GM21423 (cell line): ENCODE data around the gene LSM2.

Experiments
- ATAC-seq: cut with Tn5 transposase; IDR thresholded peaks from one replicate; pipeline ENCODE4 v1.9.1; 2021; ENCODE audit warnings: mild to moderate bottlenecking, moderate library complexity; ENCODE audit not compliant: unreplicated experiment

The LSM2 gene

GRCh38 chr6:31777667-31778050 lies 29.1 kb downstream of the LSM2 start:
- ATAC-seq: no peak

- ATAC-seq: peak; percentile 54
Measured at GRCh38 chr6:31776989-31777666, 29.6 kb downstream of the LSM2 start, which contains the start of gene VWA7. VWA7 (minus strand) TSS chr6:31777328; CDS start chr6:31776779, 549 bp downstream.

- no peak for ATAC-seq
Measured at GRCh38 chr6:31776485-31776988, 30.2 kb downstream of the LSM2 start.

GRCh38 chr6:31775633-31776484 lies 30.9 kb downstream of the LSM2 start:
- ATAC-seq: no peak

- ATAC-seq: no peak
Measured at GRCh38 chr6:31775184-31775583, 31.6 kb downstream of the LSM2 start.

GRCh38 chr6:31771992-31772358 lies 34.8 kb downstream of the LSM2 start:
- ATAC-seq: no peak

GRCh38 chr6:31770860-31771259 lies 35.9 kb downstream of the LSM2 start:
- ATAC-seq: no peak

GRCh38 chr6:31769684-31770371 lies 36.9 kb downstream of the LSM2 start:
- ATAC-seq: no peak

GRCh38 chr6:31768363-31769257 lies 38.2 kb downstream of the LSM2 start:
- ATAC-seq: no peak

- no peak for ATAC-seq
Measured at GRCh38 chr6:31767096-31767645, 39.6 kb downstream of the LSM2 start.

- ATAC-seq: no peak
Measured at GRCh38 chr6:31765910-31766794, 40.6 kb downstream of the LSM2 start.

GRCh38 chr6:31765559-31765909 lies 41.2 kb downstream of the LSM2 start:
- no peak for ATAC-seq

- no peak for ATAC-seq
Measured at GRCh38 chr6:31764198-31764597, 42.6 kb downstream of the LSM2 start.

GRCh38 chr6:31763619-31763940 lies 43.2 kb downstream of the LSM2 start:
- ATAC-seq: no peak

GRCh38 chr6:31762878-31763618 lies 43.7 kb downstream of the LSM2 start:
- no peak for ATAC-seq

GRCh38 chr6:31762356-31762755 lies 44.4 kb downstream of the LSM2 start, which contains the start of gene SAPCD1:
SAPCD1 (plus strand) TSS chr6:31762656; CDS start chr6:31763055, 399 bp downstream.
- no peak for ATAC-seq

- ATAC-seq: no peak
Measured at GRCh38 chr6:31761343-31761742, 45.4 kb downstream of the LSM2 start.

GRCh38 chr6:31760790-31761189 lies 46.0 kb downstream of the LSM2 start:
- ATAC-seq: no peak

GRCh38 chr6:31758281-31758680 lies 48.5 kb downstream of the LSM2 start:
- no peak for ATAC-seq
